COLO668 (cell line): Measurements from ENCODE around the gene CAMTA1.
"Not testable (repeated sequence)": the region's sequence is repeated elsewhere in the genome, so short reads cannot be mapped to it uniquely, and the experiment has no call there.

Experiments used
- DNase-seq: peaks from one replicate; lab custom pipeline; 2025; ENCODE audit not compliant: unreplicated experiment; lab: John Stamatoyannopoulos, UW

Gene CAMTA1

DNA sequence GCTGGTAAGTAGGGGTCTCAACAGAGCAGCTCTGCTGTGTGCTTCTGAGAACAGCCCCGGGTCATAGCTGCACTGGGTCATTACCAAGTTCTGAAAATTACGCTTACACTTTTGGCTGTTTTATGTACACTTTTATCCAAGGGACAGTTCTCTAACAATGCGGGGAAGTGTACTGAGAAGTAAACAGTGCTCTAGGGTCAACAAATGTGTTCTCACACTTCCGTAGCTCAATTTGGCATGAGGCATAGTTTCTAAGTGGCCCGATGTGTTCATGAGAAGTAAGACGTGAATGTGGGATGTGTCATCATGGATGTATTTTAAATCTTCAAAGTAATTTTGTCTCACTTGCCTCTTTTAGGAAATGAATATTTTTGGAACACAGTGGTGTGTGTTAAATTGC, 975.0 kb downstream of the CAMTA1 start:
- DNase-seq = no peak

DNA sequence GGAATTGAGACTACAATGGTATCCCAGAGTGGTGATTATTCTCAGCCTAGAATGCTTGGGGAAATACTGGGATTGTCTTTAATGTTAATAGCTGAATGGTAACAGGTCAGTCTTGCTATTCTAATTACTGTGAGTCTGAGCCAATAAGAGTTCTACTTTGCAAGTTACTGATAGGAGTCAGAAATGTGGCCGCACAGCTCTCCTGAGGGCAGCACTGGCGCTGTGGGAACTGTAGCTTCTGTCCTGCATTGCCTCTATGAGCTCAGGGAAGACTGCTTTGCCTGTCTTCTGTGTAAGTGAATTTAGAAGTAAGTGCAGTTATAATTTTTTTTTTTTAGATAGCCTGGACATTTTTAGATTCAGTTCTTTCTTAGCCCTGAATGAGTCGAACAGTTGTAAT, 975.8 kb downstream of the CAMTA1 start:
- DNase-seq = no peak

DNA sequence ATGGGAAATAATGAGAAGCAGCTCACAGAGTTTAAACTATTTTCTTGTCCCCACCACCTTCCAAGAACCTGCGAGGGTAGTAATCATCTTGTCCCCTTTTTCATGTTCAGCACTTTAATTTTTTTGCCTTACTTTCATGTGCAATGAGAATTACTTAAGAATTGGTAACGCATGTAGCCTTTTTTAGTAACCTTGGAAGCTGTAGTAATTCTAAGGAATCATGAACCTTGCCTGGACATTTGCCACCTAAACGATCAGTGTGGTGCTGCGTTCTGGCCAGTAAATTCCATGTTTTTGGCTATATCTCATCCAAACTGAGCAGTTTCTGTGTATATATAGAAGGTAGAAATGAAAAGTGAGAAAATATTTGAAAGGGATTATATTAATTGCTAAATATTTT, 981.9 kb downstream of the CAMTA1 start:
- DNase-seq = no peak

DNA sequence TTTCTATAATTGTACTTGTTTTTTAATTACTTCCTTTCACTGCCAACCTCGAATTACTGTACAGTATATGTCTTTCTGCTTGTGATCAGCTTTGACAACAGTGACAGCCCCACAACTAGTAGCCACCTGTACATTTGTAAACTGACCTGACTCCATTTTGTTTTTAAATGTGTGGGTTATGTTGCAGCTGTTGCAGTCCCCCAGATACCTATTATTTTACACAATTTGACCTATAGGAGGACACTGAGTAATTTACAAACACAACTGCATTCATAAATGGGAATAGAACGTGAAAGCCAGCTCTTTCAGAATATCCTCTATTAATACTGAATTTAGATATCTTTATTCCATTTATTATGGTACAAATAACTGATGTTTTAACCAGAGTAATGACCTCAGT, 983.3 kb downstream of the CAMTA1 start:
- no peak for DNase-seq

DNA sequence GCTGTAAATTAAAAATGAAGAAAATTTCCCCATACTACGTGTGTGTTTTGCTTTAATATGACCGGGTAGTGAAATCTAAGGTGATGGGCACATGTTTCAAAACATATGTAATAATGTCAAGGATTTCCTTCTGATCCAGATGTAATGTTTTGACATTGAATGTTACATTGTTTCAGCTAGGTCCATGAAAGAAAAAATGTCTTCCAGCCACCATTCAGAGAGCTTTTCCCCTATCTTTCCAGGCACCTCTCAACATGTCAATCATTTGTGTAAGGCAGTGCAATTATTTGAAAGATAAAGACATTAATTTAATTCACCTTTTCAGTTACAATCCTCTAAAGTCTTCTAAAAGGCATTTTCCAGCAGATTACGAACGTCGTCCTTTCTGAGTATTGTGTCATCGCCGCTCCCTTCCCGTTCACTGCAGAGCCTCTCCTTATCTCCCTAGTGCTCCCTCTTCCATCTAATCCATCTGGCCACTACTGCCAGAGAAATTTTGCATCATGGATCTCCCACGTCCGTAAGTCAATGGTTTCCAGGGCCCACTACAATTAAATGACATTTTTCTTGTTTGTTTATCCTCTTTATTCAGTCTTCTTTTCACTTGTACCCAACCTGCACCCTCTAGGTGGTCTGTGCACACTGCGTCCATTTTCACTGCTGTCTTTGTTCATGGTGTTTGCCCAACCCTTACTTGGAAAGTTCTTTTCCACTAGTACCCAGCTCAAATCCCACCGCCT, 984.6 kb downstream of the CAMTA1 start:
- DNase-seq = no peak

DNA sequence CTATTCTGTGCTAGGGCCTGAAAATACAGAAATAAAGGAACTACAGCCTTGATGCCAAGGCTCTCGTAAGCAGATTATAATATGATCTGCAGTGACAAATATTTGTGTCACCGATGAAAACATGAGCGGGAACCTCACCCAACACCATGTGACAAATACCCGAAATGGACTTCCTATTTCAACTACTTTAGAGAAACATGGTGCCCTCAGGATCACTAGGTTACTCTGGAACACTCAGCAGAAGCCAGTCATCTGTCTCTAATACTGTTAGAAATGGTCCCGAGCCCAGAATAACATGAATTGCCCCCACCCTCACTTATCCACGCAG, 985.4 kb downstream of the CAMTA1 start:
- DNase-seq = no peak

DNA sequence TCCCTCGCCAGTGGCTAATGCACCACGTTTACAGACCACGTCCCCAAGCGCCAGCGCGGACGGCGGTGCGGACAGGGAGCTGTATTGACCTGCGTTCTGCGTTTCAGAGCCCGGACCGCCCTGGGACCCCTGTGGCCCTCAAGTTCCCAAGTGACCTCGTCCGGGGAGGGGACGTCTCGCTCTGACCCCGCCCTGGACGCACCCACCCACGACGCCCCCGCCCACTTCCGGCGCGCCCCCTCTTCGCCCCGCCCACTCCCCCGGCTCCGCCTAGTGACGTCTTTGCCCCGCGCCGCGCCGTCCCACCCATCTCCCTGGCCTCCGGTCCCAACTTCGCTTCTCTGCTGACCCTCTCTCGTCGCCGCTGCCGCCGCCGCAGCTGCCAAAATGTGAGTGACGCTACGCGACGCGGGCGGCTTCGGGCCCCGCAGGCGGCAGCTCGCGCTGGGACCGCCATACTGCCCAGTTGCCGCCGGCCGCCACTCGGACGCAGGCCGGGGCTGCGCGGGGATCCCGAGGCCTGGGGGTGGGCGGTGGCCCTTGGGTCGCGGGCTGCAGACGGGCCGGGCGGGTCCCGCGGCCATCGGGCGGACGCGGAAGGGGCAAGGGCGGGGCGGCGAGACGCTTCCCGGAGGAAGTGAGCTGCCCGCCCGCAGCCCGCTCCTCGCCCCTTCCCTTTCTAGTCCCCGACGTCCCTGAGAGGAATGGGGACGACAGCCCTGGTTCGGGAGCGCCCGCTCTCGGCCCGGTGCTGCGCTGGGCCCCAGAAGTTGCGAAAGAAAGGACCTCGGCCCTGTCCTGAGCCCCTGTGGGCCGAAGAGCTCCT, 986.0 kb downstream of the CAMTA1 start, which contains the start of gene VAMP3:
VAMP3 (plus strand) TSS at position 300 of the 826 bp plus-strand sequence; CDS start at position 388, 88 bp downstream.
- DNase-seq = peak; percentile 89

DNA sequence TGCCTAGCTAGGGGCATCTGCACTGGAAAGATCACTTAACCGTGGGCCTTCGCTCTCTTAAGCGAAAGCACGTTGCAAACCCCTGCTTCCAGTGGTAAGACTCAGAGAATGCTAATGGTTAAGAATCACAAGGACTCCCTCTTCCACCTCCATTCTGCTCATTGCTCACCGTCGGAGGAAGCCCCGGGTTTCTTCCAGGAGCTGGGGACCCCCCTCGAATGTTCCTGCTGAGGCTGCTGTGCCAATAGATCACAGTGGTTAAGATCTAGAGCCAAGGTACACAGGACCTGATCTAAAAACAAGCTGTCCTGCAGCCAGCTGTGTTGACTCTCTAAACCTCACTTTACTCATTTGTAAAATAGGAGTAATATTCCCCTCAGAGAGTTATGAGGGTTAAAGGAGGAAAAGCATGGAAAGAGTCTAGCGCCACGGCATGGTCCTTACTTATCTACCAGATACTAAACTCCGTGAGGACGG, 986.6 kb downstream of the CAMTA1 start:
- DNase-seq = no peak

DNA sequence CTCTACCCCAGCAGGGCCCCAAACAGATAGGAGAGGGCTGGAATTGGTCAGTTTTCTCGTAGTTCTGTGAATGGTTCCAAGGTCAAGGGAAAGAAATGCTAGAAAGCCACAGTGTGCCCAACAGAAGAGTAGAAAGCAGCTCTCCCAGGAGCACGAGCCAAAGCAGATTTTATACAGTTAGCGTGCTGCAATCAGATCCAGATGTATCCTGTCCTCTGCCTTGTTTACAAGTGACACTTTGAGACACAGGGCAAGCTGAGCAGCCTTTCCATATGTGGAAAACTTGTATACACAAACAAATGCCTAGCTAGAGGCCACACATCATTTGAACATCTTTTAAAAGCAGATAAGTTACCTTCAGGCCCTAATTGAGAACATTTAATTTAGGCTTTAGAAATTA, 992.3 kb downstream of the CAMTA1 start:
- DNase-seq = no peak

DNA sequence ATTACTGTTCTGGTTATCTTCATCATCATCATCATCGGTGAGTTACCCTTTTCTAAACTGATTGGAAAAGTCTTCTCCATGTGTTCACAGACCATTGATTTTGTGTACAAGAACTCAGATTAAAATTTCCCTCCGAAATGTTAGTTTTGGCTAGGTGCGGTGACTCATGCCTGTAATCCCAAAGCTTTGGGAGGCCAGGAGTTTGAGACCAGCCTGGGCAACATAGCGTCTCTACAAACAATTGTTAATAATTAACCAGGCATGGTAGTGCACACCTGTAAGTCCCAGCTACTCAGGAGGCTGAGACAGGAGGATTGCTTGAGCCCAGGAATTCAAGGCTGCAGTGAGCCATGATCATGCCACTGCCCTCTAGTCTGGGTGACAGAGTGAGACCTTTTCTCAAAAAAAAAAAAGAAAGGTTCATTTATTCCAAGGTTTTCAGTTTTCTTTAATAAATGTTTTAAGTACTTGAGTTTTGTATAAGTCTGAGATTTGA, 992.9 kb downstream of the CAMTA1 start:
- DNase-seq = no peak

DNA sequence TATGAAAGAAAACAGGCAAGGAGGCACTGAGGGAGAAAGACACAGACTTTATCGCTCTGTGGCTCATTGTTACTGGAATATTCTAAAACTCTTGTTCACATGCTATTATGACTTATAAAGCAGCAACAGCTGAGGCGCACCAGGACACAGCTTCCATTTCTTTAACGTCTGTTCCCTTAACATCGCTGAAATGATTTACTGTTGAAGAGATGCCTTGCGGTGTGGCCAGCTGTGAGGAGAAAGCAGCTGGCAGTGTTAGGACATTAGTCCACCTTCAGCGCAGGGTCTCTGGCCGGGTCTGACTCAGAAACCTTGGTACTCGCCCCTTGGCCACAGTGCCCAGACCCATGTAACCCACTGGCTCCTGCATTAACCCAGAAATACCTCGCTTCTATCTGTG, 995.7 kb downstream of the CAMTA1 start:
- no peak for DNase-seq

DNA sequence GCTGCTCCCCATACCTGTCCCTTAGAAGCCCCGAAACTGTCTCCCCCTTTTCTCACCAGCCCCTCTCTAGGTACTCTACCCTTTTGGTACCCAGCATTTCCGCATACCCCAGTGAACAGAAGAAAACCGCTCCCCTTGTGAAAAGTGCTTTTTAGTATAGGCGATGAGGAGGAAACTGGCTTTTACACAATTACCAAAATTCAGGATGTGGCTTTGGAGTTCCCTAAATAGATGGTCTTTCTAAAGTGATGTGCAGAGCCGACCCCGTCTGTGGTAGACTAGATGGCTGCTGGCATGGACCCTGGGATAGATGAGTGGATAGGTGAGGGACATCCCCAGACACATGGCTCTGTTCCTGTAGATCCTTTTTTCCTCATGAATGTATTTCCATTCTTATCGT, 996.2 kb downstream of the CAMTA1 start:
- no peak for DNase-seq

DNA sequence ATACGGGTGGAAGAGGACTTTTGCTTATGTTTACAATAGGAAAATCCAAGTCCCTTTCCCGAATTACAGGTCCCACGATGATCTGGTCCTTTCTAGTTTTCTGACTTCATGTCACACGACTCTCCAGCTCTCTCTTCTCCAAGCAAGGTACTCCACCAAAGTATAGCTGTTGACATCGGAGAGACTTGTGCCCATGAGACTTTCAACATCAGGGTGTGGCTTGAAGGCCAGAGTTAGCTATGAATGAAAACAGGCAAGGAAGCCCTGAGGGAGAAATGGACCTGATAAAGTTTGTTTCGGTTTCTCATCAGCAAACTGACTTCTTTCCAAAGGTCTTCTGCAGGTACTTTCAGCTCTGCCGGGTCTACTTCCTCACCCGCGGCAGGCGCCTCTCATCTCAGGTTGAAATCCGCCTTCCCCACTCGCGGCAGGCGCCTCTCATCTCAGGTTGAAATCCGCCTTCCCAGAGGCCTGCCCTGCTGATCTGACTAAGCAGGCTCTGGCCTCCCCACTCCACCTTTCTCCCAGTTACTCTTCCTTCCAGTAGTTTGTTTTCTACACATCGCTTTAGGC, 996.8 kb downstream of the CAMTA1 start:
- no peak for DNase-seq

DNA sequence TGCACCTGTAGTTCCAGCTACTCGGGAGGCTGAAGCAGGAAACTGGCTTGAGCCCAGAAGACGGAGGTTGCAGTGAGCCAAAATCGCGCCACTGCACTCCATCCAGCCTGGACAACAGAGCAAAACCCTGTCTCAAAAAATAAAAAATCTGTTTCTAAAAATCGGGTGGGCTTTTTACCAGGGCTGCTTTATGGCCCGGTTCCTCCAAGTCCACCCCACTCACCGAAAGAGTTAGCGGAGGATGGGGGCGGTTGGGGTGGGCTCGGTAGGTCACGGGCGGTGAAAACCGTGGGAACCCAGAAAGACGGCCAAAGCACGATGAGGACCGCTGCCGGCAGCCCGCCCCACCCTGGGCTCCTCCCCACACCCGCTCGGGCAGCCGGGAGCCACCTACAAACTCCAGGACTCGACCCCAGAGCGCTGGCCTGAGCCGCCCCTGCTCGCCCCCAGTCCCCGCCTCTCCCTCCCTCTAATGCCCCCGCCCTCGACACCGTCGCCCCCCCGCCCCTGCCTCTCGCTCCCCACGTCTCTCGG, 998.0 kb downstream of the CAMTA1 start:
- peak; percentile 83 for DNase-seq

DNA sequence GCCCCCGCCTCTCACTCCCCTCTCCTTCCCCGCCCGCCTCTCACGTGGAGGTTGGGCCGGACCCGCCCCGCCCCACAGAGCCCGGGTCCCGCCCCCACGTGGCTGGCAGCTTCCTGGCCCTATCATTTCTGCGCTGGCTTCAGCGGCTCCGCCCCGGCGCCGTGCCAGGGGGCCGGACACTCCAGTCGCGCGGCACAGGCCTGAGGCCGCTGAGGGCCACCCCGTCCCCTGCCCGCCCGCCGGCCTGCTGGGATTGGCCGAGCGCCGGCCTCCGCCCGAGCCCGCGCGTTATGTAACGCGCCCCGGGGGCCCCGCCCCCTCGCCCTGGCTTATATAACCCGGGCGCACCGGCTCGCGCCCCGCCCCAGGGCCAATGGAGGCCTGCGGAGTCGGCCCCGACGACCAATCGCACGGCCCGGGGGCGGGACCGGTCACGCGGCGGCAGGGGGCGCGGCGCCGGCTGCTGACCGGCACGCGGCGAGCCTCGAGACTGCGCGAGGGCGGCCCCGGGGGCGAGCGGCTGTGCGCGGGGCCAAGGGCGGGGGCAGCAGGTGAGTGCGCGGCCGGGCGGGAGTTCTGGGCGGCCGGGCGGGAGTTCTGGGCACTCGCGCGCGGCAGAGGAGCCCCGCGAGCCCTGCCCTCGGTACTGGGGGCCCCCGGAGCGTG, 998.7 kb downstream of the CAMTA1 start, which contains the start of gene PER3:
PER3 (plus strand) TSS at position 466 of the 666 bp plus-strand sequence. CDS start 587 bp downstream, outside the sequence.
- peak; percentile 100 for DNase-seq

DNA sequence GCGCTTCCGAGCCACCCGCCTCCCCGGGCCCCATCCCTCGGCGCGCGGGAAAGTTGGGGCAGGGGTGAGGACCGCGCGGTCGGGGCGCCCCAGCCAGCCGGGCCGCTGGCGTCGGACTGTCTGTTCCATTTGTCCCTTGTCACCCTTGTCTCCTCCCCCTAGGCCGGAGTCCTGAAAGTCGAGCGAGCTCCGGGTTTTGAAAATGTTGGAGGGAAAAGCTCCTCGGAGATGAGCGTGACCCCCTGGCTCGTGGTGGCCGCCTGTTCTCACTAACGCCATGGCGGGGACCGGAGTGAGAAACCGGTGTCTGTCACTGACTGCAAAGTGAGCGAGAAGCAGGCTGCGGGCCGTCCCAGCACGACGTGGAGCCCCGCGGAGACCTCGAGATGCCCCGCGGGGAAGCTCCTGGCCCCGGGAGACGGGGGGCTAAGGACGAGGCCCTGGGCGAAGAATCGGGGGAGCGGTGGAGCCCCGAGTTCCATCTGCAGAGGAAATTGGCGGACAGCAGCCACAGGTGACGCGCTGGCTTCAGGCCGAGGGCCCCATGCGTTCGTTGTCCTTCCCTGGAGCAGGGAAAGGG, 999.3 kb downstream of the CAMTA1 start:
- DNase-seq = no peak

DNA sequence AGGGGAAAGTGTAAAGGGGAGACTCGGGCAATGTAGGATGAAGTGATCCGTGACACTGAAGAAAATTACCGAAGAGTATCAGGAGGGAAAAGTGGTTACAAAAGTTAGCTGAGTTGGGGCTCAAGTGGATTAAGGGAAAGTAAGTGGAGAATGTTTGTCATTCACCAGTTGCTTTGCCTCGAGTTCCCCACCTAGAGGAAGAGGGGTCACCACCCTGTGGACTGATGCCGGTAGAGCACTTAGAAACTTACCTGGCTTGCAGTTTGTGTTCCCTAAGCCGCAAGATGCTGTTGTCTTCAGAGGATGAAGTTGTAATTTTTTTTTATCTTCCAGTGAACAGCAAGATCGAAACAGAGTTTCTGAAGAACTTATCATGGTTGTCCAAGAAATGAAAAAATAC, 999.9 kb downstream of the CAMTA1 start:
- no peak for DNase-seq

DNA sequence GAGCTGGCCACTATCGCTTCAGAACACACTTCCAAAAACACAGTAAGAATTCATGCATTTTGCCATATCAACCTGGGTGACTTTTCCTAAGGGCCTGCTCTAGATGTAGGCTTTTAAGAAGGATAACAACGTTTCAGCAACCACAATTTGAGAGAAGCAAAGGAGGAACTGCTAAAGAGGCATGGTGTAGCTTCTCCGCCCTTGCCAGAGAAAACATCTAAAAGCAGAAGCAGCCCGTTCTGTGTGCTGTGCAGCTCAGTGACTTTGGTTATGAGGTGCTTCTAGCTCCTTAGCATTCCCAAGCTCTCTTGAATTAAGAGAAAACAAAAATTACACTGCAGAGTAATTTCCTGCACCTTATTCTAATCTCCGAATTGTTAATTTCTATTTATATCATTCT, 1001.5 kb downstream of the CAMTA1 start:
- DNase-seq = no peak

DNA sequence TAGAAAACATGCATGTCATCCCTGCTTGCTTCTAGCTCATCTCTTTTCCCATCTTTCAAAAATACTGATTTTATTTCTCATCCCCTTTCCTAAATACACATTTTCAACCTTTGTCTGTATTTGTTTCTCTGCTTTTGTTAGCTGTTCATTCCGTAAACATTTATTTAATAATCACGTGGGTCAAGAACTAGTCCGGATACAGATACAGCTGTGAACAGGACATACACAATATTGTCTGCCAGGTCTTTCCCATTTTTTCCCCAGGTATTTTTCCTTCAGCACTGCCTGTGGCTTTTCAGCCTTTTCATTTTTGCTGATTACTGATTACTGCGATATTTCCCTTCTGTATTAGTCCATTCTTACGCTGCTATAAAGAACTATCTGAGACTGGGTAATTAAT, 1004.6 kb downstream of the CAMTA1 start:
- DNase-seq = no peak

DNA sequence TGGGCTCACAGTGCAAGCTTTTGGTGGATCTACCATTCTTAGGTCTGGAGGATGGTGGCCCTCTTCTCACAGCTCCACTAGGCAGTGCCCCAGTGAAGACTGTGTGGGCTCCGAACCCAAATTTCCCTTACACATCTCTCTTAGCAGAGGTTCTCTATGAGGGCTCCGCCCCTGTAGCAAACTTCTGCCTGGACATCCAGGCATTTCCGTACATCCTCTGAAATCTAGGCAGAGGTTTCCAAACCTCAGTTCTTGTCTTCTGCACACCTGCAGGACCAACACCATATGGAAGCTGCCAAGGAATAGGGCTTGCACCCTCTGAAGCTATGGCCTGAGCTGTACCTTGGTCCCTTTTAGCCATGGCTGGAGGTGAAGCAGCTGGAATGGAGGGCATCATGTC, 1005.8 kb downstream of the CAMTA1 start:
- DNase-seq = not testable (repeated sequence)

DNA sequence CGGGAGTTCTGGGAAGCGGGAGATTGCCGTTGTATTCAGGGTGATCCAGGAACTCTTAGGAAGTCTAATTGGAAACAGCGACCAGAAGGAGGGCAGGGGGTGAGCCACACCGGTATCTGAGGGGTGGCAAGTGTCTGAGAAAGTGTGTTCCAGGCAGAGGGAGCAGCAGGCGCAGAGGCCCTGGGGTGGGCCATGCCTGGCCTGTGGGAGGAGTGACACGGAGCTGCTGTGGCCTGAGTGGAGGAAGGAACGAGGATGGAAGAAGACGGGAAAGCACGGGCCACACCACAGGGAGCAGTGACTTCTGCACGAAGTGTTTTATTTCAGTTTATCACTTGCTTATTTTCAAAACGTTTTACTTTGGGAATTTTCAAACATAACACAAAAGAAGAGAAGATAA, 1010.2 kb downstream of the CAMTA1 start:
- DNase-seq = no peak
